PC-3 (cell line): ENCODE data around the gene PCSK9. TPM values are rescaled to one million over a fixed set of nuclear protein-coding genes. Genes with fewer than 3 reads are reported as not detected.

Experiments
- total RNA-seq: library from RNA; depleted of rRNA; stranded (reverse); fragments of >200 nt; gene quantifications from 2 replicates; pipeline ENCODE4 v1.2.3, GENCODE V29; 2014; rRNA removed

PCSK9 gene
- total RNA-seq, 1 experiment from 2014 or later: 6.8 TPM

Other genes starting within 250 kb of the PCSK9 start
- gene TTC22, start 238.2 kb upstream of the PCSK9 start, total RNA-seq: 21.8 and 31.3 TPM in 2 replicates
- gene DHCR24, start 152.4 kb upstream of the PCSK9 start, total RNA-seq: 166 TPM in 2 replicates
- gene TMEM61, start 58.9 kb upstream of the PCSK9 start, total RNA-seq: 0.95 and 3.8 TPM in 2 replicates
- gene BSND, start 40.6 kb upstream of the PCSK9 start, total RNA-seq: not detected in 2 replicates
- 29.1 and 38.5 TPM in 2 replicates for gene USP24, start 175.8 kb downstream of the PCSK9 start, total RNA-seq